Activated T-cell treated with anti-CD3 and anti-CD28 coated beads, Interleukin-2, amount 50 U/mL, for 48 hours (primary cell): ENCODE data around the gene GLRX2.
"Not testable (repeated sequence)": the region's sequence is repeated elsewhere in the genome, so short reads cannot be mapped to it uniquely, and the experiment has no call there.

Experiments used
- DNase-seq, 2 experiments: peaks; one replicate each; pipeline ENCODE4 v3.0.0-alpha.2; 2020

Gene GLRX2

GRCh38 chr1:193060938-193061337 lies 44.3 kb downstream of the GLRX2 start:
- DNase-seq, result no peak

- DNase-seq, result no peak
Observed at GRCh38 chr1:193060406-193060805, 44.8 kb downstream of the GLRX2 start.

GRCh38 chr1:193060115-193060403 lies 45.2 kb downstream of the GLRX2 start:
- DNase-seq, result no peak

- peak; percentile 94 for DNase-seq
Observed at GRCh38 chr1:193059282-193060114, 45.7 kb downstream of the GLRX2 start, which contains the start of the genes RO60 and UCHL5. Gene RO60, plus strand, starts transcription at chr1:193059612. Its CDS starts 9,443 bp downstream, at chr1:193069055. Gene UCHL5, minus strand, starts transcription at chr1:193059360. Its CDS starts 100 bp downstream, at chr1:193059260.

- peak; percentile 82 to 83 for DNase-seq
Observed at GRCh38 chr1:193058529-193059281, 46.5 kb downstream of the GLRX2 start.

- no peak for DNase-seq
Observed at GRCh38 chr1:193054169-193054675, 51.0 kb downstream of the GLRX2 start.

GRCh38 chr1:193048913-193049312 lies 56.3 kb downstream of the GLRX2 start:
- not testable (repeated sequence) for DNase-seq
